ENCODE measurements around the gene GALNT2.

DNA sequence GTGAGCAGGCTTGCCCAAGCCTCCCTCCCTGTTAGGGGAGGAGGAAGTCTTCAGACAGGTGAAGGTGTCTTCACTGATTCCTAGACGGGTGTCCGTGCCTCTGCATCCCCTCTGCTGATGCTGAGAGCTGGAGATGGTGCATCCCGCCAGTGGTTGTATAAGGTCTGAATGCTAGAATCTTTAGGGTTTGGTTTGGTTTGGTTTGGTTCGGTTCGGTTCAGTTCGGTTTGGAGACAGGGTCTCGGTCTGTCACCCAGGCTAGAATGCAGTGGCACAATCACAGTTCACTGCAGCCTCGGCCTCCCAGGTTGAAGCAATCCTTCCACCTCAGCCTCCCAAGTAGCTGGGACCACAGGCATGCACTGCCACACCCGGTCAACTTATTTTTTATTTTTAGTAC, 205.5 kb downstream of the GALNT2 start:
- TF ChIP-seq, protein P1, sequence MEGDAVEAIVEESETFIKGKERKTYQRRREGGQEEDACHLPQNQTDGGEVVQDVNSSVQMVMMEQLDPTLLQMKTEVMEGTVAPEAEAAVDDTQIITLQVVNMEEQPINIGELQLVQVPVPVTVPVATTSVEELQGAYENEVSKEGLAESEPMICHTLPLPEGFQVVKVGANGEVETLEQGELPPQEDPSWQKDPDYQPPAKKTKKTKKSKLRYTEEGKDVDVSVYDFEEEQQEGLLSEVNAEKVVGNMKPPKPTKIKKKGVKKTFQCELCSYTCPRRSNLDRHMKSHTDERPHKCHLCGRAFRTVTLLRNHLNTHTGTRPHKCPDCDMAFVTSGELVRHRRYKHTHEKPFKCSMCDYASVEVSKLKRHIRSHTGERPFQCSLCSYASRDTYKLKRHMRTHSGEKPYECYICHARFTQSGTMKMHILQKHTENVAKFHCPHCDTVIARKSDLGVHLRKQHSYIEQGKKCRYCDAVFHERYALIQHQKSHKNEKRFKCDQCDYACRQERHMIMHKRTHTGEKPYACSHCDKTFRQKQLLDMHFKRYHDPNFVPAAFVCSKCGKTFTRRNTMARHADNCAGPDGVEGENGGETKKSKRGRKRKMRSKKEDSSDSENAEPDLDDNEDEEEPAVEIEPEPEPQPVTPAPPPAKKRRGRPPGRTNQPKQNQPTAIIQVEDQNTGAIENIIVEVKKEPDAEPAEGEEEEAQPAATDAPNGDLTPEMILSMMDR (IDR thresholded peaks at IDR 0.05): no peak
- TF ChIP-seq POLR2A (IDR thresholded peaks at IDR 0.05) (no peak), EP300 (IDR thresholded peaks at IDR 0.05) (no peak)

Data from tibial nerve (tissue), 4 donors.